Right lobe of liver (tissue), 6 donors: ENCODE measurements around the gene TMEM123. TPM values are rescaled to one million over a fixed set of nuclear protein-coding genes. Genes with fewer than 3 reads are reported as not detected.

Experiments used
- ATAC-seq, 4 donors: fragments of 200-7000 bp; cut with Tn5 transposase; one replicate each; pipeline ENCODE4 v1.9.1; 2020; ENCODE audit warnings: mild to moderate bottlenecking in 4 of 4, moderate library complexity in 4 of 4
- DNase-seq, 3 donors: peaks; one replicate each; pipeline ENCODE4 v3.0.0-alpha.2; 2020
- H3K27ac ChIP-seq, 3 donors: fragments of 200-600 bp; one replicate each; pipeline ENCODE4 v1.8.0; 2022
- H3K27me3 ChIP-seq, 2 donors: fragments of 200-600 bp; one replicate each; pipeline ENCODE4 v1.8.0; 2022
- H3K36me3 ChIP-seq, 4 donors: fragments of 200-600 bp; sonication (generic) in 1 of 4; one replicate each; pipeline versions ENCODE4 v1.5.1 to v1.8.0; 2017 to 2022; ENCODE audit warnings: control low read depth in 1 of 4
- H3K4me1 ChIP-seq, 4 donors: fragments of 200-600 bp; sonication (generic) in 1 of 4; one replicate each; pipeline versions ENCODE4 v1.5.1 to v1.8.0; 2017 to 2022; ENCODE audit warnings: control low read depth in 1 of 4
- H3K4me3 ChIP-seq, 3 donors: fragments of 200-600 bp; one replicate each; pipeline ENCODE4 v1.8.0; 2022
- H3K9me3 ChIP-seq, 4 donors: fragments of 200-600 bp; sonication (generic) in 1 of 4; one replicate each; pipeline versions ENCODE4 v1.5.1 to v1.8.0; 2017 to 2022; ENCODE audit warnings: control low read depth in 1 of 4
- POLR2A ChIP-seq: fragments of 450-650 bp; IDR thresholded peaks from one replicate; pipeline ENCODE4 v1.6.1; 2017; ENCODE audit warnings: antibody characterized with exemption, mild to moderate bottlenecking
- WGBS: methylation state at CpG from one replicate; pipeline ENCODE4 v1.1.6; 2018; ENCODE audit warnings: low coverage, low lambda C conversion rate; ENCODE audit not compliant: insufficient coverage; ENCODE audit errors: missing lambda C conversion rate; 5-methylcytosine and 5-hydroxymethylcytosine counted together
- intact Hi-C, 2 donors: fragments of 100-400 bp; cut with DNase I; formaldehyde crosslinking; loops; one replicate each; pipeline versions ENCODE4 v1.11.2 to v1.14.1; 2022
- total RNA-seq, 6 experiments: library from RNA; depleted of rRNA in 2 of 6; stranded (reverse); fragments of >200 nt in 2 of 6; fragmentation: NEBNext Ultra II Directional in 3 of 6; extraction: Animal tissue kit (Norgen Biotek cat#: 25700) in 3 of 6; gene quantifications; one replicate each; pipeline versions ENCODE4 v1.1.0 to v1.2.4, GENCODE V29; 2016 to 2023
- TF ChIP-seq, protein P1 (sequence below), 4 donors: fragments of 200-600 bp in 3 of 4; fragments of 450-650 bp in 1 of 4; IDR thresholded peaks; one replicate each; pipeline versions ENCODE4 v1.5.1 to v1.8.0; 2016 to 2022; ENCODE audit warnings: antibody characterized with exemption in 4 of 4, mild to moderate bottlenecking in 2 of 4
- donor health status: DM: no; HTN: yes; CAD: no.
- donor health status: DM: no; HTN: no; CAD: no.
- donor health status: DM: no; HTN: no; CAD: no.
- donor health status: DM: no; HTN: yes; CAD: no.
- donor health status: DM: no; HTN: yes; CAD: no.

The TMEM123 gene
- total RNA-seq, 6 experiments from 2014 or later: 173 to 557 (median 229) TPM

DNA sequence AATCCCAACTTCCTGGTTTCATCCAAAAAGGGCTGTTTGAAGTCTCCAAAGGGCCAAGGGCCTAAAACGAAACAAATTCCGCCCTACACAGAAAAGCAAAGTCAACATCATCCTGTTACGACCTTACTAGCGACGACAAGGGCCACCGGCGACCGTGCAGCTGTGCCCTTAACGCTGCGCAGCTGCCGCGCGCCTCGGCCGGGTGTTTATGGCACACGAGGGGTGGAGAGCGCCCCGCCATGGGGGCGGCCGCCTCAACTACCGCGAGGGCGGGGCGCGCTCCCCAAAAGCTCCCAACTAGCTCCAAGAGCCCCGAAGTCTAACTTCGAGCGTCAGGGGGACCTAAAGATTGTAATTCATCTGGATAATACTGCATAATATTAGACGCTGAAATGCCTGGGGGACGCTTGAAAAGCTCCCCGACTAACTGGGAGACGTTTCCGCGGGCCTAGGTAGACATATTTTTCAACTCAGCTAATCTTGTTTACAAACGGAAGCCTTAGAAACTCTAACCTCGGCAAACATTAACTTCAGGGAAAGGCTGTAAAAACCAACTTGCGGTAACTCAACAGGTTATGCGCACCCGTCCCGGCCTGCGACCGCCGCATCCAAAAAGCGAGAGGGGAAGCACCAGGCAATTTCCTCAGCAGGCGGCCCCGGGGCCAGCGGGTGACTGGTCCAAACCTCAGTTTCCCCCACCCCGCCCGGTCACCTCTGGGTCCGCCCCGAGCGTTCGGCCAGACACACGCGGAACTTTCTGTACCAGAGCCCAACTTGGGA is 694 bp downstream of the TMEM123 start:
- H3K4me1 ChIP-seq: peaks cover 0 to 55% (median 18%) of the 10 kb centered on the region in 4 donors

DNA sequence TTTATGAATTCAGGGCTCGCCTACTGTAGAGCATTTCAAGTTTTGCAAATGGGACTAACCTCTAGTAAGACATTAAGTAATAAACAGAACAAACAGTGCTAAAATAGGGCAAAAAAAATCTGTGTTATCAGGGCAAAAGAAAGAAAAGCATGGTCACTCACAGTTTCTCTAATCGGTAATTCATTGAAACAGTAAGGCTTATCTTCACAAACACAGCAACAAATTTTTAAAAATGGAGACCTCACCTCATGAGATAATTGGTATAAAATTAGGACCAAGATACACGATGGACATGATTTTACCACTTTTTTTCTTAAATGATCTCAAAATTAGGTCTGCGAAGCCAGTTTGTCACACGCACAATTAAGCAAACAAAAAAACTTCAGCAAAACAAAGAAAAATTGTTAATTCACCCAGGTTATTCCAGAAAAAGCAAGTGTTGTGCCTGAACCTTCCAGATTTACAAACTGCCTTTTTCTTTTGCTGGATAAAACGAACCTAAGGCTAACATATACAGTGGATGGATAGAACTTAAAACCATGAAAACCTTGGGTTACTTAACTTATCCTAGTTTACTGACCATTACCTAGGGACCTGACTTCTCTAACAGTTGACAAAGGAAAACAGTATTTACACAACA is 1.4 kb downstream of the TMEM123 start:
- intact Hi-C loops: no loop called here
- Histone ChIP-seq H3K4me3 (peak overlapping the region; percentile 81 to 90 (median 83)), H3K36me3 (peaks cover 0 to 10% (median 5%) of the 10 kb centered on the region in 4 donors), H3K27me3 (no peaks in the 10 kb centered on the region), H3K9me3 (no peaks in the 10 kb centered on the region), H3K27ac (peak overlapping the region; percentile 96 to 98 (median 98)), H3K4me1 (peaks cover 0 to 49% (median 15%) of the 10 kb centered on the region in 4 donors)
- WGBS: 6% methylated on average over 6 of the region's 6 CpGs
- DNase-seq (no peak), ATAC-seq (no peak)
- TF ChIP-seq POLR2A: no peak
- TF ChIP-seq, protein P1, sequence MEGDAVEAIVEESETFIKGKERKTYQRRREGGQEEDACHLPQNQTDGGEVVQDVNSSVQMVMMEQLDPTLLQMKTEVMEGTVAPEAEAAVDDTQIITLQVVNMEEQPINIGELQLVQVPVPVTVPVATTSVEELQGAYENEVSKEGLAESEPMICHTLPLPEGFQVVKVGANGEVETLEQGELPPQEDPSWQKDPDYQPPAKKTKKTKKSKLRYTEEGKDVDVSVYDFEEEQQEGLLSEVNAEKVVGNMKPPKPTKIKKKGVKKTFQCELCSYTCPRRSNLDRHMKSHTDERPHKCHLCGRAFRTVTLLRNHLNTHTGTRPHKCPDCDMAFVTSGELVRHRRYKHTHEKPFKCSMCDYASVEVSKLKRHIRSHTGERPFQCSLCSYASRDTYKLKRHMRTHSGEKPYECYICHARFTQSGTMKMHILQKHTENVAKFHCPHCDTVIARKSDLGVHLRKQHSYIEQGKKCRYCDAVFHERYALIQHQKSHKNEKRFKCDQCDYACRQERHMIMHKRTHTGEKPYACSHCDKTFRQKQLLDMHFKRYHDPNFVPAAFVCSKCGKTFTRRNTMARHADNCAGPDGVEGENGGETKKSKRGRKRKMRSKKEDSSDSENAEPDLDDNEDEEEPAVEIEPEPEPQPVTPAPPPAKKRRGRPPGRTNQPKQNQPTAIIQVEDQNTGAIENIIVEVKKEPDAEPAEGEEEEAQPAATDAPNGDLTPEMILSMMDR (IDR thresholded peaks at IDR 0.05): no peak

More for the DNA sequence above, 694 bp downstream of the TMEM123 start:
- Histone ChIP-seq H3K27ac (peak overlapping the region; percentile 96 to 98 (median 98)), H3K9me3 (no peaks in the 10 kb centered on the region), H3K27me3 (no peaks in the 10 kb centered on the region), H3K4me3 (peak overlapping the region; percentile 81 to 90 (median 83)), H3K36me3 (peaks cover 0 to 6% (median 0%) of the 10 kb centered on the region in 4 donors)
- DNase-seq (peak; percentile 78 to 84 (median 81)), ATAC-seq (peak; percentile 52 to 71 (median 63))
- WGBS: 1% methylated on average over 36 of the region's 55 CpGs
- intact Hi-C loops: no loop called here
- TF ChIP-seq POLR2A: peak; percentile 66
- TF ChIP-seq, protein P1 (IDR thresholded peaks at IDR 0.05): peak in 2 of 4 donors; percentile 24 to 29

GRCh38 chr11:102449651-102450570 is 2.7 kb downstream of the TMEM123 start:
- Histone ChIP-seq H3K4me3 (peak overlapping the region in 2 of 3 donors; percentile 81 to 90), H3K27ac (peak overlapping the region; percentile 96 to 98 (median 98)), H3K27me3 (no peaks in the 10 kb centered on the region), H3K4me1 (peaks cover 0 to 41% (median 13%) of the 10 kb centered on the region in 4 donors), H3K36me3 (peaks cover 0 to 15% (median 5%) of the 10 kb centered on the region in 4 donors), H3K9me3 (no peaks in the 10 kb centered on the region)
- intact Hi-C loops: no loop called here
- no peak for TF ChIP-seq POLR2A
- TF ChIP-seq, protein P1 (IDR thresholded peaks at IDR 0.05): no peak
- WGBS: 54% methylated on average over 7 of the region's 7 CpGs
- DNase-seq (no peak), ATAC-seq (no peak)

GRCh38 chr11:102448869-102449224 is 3.7 kb downstream of the TMEM123 start:
- peak in 3 of 4 donors; percentile 0 to 4 (median 1) for ATAC-seq
- H3K4me3 ChIP-seq: no peak overlapping the region
- WGBS: 12% methylated on average over 2 of the region's 2 CpGs
- no peak for DNase-seq
- no peaks in the 10 kb centered on the region for H3K9me3 ChIP-seq
- no peak for TF ChIP-seq POLR2A
- TF ChIP-seq, protein P1 (IDR thresholded peaks at IDR 0.05): no peak
- H3K36me3 ChIP-seq: peaks cover 0 to 15% (median 6%) of the 10 kb centered on the region in 4 donors
- H3K4me1 ChIP-seq: peaks cover 0 to 39% (median 13%) of the 10 kb centered on the region in 4 donors
- peak overlapping the region; percentile 7 to 66 (median 13) for H3K27ac ChIP-seq
- intact Hi-C loops: no loop called here
- H3K27me3 ChIP-seq: no peaks in the 10 kb centered on the region
